WTC11 (cell line): ENCODE results near the gene EXD3. TPM values are rescaled to one million over a fixed set of nuclear protein-coding genes. Genes with fewer than 3 reads are reported as not detected.

Experiments
- ATAC-seq: fragments of 200-7000 bp; cut with Tn5 transposase; 2 replicates; pipeline ENCODE4 v1.10.0; 2021; ENCODE audit warnings: mild to moderate bottlenecking, moderate library complexity
- CTCF ChIA-PET: fragments of 300-600 bp; sonication (Branson Sonifier 250); formaldehyde crosslinking; loops from one replicate; lab custom pipeline; 2021; ENCODE audit warnings: antibody characterized with exemption; lab: Charles Lee
- POLR2A ChIA-PET: fragments of 350-600 bp; sonication (Branson Sonifier 250); formaldehyde crosslinking; loops from one replicate; lab custom pipeline; 2021; ENCODE audit warnings: antibody characterized with exemption; lab: Charles Lee
- DNase-seq: peaks from one replicate; pipeline ENCODE4 v3.0.0; 2021; ENCODE audit warnings: low spot score
- H3K27ac Mint-ChIP-seq: 2 replicates; pipeline ENCODE4 v1.8.0; 2021; ENCODE audit warnings: mixed read lengths
- H3K27me3 Mint-ChIP-seq: 2 replicates; pipeline ENCODE4 v1.8.0; 2021; ENCODE audit warnings: low read depth, mild to moderate bottlenecking, moderate library complexity, mixed read lengths
- H3K36me3 Mint-ChIP-seq: 2 replicates; pipeline ENCODE4 v1.8.0; 2021; ENCODE audit warnings: mixed read lengths
- H3K4me1 Mint-ChIP-seq: 2 replicates; pipeline ENCODE4 v1.8.0; 2022; ENCODE audit warnings: mixed read lengths
- H3K4me3 Mint-ChIP-seq: 2 replicates; pipeline ENCODE4 v1.8.0; 2021; ENCODE audit warnings: mild to moderate bottlenecking, moderate library complexity, mixed read lengths
- H3K9me3 Mint-ChIP-seq: 2 replicates; pipeline ENCODE4 v1.8.0; 2021; ENCODE audit warnings: mixed read lengths
- CREB1 ChIP-seq: sonication (generic); formaldehyde crosslinking; IDR thresholded peaks from 2 replicates; pipeline ENCODE4 v1.8.0; 2023; ENCODE audit warnings: mild to moderate bottlenecking, missing genetic modification reagents
- ELF4 ChIP-seq: sonication (generic); formaldehyde crosslinking; IDR thresholded peaks from 2 replicates; pipeline ENCODE4 v1.8.1; 2022; ENCODE audit warnings: low read depth, mild to moderate bottlenecking, moderate library complexity, missing genetic modification reagents
- HMGA2 ChIP-seq: fragments of 250-450 bp; sonication (Bioruptor Pico); IDR thresholded peaks from 2 replicates; pipeline ENCODE4 v1.4.0; 2021; ENCODE audit warnings: mild to moderate bottlenecking, moderate library complexity
- MXD4 ChIP-seq: fragments of 250-450 bp; sonication (Bioruptor Pico); IDR thresholded peaks from 2 replicates; pipeline ENCODE4 v1.8.0; 2021; ENCODE audit warnings: mild to moderate bottlenecking, moderate library complexity, borderline replicate concordance
- NFYB ChIP-seq: sonication (generic); formaldehyde crosslinking; conservative IDR thresholded peaks from 2 replicates; pipeline ENCODE4 v1.8.0; 2022; ENCODE audit warnings: low read depth, missing genetic modification reagents
- OVOL2 ChIP-seq: fragments of 250-450 bp; sonication (Bioruptor Pico); IDR thresholded peaks from 2 replicates; pipeline ENCODE4 v1.9.0; 2021; ENCODE audit warnings: mild to moderate bottlenecking, borderline replicate concordance
- RORB ChIP-seq: fragments of 250-450 bp; sonication (Bioruptor Pico); IDR thresholded peaks from 2 replicates; pipeline ENCODE4 v1.9.0; 2021; ENCODE audit warnings: mild to moderate bottlenecking
- SMAD3 ChIP-seq: sonication (generic); formaldehyde crosslinking; IDR thresholded peaks from 2 replicates; pipeline ENCODE4 v1.8.0; 2022; ENCODE audit warnings: missing genetic modification reagents, mild to moderate bottlenecking, borderline replicate concordance
- TEAD1 ChIP-seq: sonication (generic); formaldehyde crosslinking; IDR thresholded peaks from 2 replicates; pipeline ENCODE4 v1.8.0; 2022; ENCODE audit warnings: mild to moderate bottlenecking, missing genetic modification reagents
- ZBTB21 ChIP-seq: sonication (generic); formaldehyde crosslinking; IDR thresholded peaks from 2 replicates; pipeline ENCODE4 v1.8.1; 2023; ENCODE audit warnings: mild to moderate bottlenecking, missing genetic modification reagents, borderline replicate concordance
- ZNF317 ChIP-seq: sonication (generic); formaldehyde crosslinking; IDR thresholded peaks from 2 replicates; pipeline ENCODE4 v1.8.1; 2023; ENCODE audit warnings: low read depth, mild to moderate bottlenecking, moderate library complexity, missing genetic modification reagents, borderline replicate concordance
- total RNA-seq: library from RNA; stranded (reverse); gene quantifications from 3 replicates; pipeline ENCODE4 v1.2.3, GENCODE V29; 2021
- TF ChIP-seq, protein P1 (sequence below): fragments of 250-450 bp; sonication (Bioruptor Pico); IDR thresholded peaks from 2 replicates; pipeline ENCODE4 v2.1.2; 2022; ENCODE audit warnings: mild to moderate bottlenecking, moderate library complexity
- TF ChIP-seq, protein P2 (sequence below): fragments of 250-450 bp; sonication (Bioruptor Pico); IDR thresholded peaks from 2 replicates; pipeline ENCODE4 v1.9.0; 2021; ENCODE audit warnings: mild to moderate bottlenecking
- TF ChIP-seq, protein P3 (sequence below): sonication (generic); formaldehyde crosslinking; IDR thresholded peaks from 2 replicates; pipeline ENCODE4 v1.8.0; 2022; ENCODE audit warnings: missing genetic modification reagents
- TF ChIP-seq, protein P4 (sequence below): sonication (generic); formaldehyde crosslinking; IDR thresholded peaks from 2 replicates; pipeline ENCODE4 v1.8.0; 2023; ENCODE audit warnings: missing genetic modification reagents, mild to moderate bottlenecking, borderline replicate concordance
- TF ChIP-seq, protein P5 (sequence below): fragments of 250-450 bp; sonication (Bioruptor Pico); IDR thresholded peaks from 2 replicates; pipeline ENCODE4 v1.9.0; 2021; ENCODE audit warnings: mild to moderate bottlenecking
- TF ChIP-seq, protein P6 (sequence below): sonication (generic); formaldehyde crosslinking; IDR thresholded peaks from 2 replicates; pipeline ENCODE4 v1.8.1; 2022; ENCODE audit warnings: low read depth, mild to moderate bottlenecking, moderate library complexity, missing genetic modification reagents, borderline replicate concordance
- TF ChIP-seq, protein P7 (sequence below): sonication (generic); formaldehyde crosslinking; IDR thresholded peaks from 2 replicates; pipeline ENCODE4 v1.8.1; 2023; ENCODE audit warnings: mild to moderate bottlenecking, missing genetic modification reagents, moderate library complexity
- TF ChIP-seq, protein P8 (sequence below): sonication (generic); formaldehyde crosslinking; IDR thresholded peaks from 2 replicates; pipeline ENCODE4 v1.8.0; 2023; ENCODE audit warnings: missing genetic modification reagents

Gene EXD3
- total RNA-seq, 1 experiment from 2014 or later: 21.2 TPM

DNA sequence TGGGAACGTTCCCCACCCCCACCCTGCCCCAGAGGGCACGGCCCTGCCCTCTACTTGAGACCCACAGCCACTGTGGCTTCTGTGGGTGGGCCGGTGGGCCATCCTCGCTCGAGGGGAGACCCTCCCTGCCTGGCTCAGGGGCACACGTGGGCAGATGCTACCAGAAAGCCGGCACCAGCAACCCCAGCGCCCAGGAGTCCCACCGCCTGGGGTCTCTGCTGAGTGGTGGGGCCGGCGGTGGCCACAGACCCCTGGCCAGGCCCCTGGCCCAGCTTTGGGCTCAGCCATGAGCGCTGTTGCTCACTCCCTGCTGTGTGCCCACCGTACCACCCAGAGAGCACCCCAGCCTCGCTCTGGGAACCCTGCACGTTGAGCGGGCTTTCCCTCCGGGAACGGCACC is 104.4 kb downstream of the EXD3 start (continued):
- TF ChIP-seq, protein P1, sequence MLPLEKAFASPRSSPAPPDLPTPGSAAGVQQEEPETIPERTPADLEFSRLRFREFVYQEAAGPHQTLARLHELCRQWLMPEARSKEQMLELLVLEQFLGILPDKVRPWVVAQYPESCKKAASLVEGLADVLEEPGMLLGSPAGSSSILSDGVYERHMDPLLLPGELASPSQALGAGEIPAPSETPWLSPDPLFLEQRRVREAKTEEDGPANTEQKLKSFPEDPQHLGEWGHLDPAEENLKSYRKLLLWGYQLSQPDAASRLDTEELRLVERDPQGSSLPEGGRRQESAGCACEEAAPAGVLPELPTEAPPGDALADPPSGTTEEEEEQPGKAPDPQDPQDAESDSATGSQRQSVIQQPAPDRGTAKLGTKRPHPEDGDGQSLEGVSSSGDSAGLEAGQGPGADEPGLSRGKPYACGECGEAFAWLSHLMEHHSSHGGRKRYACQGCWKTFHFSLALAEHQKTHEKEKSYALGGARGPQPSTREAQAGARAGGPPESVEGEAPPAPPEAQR (CRISPR knock-in tag): no peak
- TF ChIP-seq, protein P2, sequence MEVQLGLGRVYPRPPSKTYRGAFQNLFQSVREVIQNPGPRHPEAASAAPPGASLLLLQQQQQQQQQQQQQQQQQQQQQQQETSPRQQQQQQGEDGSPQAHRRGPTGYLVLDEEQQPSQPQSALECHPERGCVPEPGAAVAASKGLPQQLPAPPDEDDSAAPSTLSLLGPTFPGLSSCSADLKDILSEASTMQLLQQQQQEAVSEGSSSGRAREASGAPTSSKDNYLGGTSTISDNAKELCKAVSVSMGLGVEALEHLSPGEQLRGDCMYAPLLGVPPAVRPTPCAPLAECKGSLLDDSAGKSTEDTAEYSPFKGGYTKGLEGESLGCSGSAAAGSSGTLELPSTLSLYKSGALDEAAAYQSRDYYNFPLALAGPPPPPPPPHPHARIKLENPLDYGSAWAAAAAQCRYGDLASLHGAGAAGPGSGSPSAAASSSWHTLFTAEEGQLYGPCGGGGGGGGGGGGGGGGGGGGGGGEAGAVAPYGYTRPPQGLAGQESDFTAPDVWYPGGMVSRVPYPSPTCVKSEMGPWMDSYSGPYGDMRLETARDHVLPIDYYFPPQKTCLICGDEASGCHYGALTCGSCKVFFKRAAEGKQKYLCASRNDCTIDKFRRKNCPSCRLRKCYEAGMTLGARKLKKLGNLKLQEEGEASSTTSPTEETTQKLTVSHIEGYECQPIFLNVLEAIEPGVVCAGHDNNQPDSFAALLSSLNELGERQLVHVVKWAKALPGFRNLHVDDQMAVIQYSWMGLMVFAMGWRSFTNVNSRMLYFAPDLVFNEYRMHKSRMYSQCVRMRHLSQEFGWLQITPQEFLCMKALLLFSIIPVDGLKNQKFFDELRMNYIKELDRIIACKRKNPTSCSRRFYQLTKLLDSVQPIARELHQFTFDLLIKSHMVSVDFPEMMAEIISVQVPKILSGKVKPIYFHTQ (CRISPR knock-in tag): no peak
- TF ChIP-seq RORB (CRISPR knock-in tag): no peak
- TF ChIP-seq ZBTB21 (CRISPR knock-in tag): no peak

DNA sequence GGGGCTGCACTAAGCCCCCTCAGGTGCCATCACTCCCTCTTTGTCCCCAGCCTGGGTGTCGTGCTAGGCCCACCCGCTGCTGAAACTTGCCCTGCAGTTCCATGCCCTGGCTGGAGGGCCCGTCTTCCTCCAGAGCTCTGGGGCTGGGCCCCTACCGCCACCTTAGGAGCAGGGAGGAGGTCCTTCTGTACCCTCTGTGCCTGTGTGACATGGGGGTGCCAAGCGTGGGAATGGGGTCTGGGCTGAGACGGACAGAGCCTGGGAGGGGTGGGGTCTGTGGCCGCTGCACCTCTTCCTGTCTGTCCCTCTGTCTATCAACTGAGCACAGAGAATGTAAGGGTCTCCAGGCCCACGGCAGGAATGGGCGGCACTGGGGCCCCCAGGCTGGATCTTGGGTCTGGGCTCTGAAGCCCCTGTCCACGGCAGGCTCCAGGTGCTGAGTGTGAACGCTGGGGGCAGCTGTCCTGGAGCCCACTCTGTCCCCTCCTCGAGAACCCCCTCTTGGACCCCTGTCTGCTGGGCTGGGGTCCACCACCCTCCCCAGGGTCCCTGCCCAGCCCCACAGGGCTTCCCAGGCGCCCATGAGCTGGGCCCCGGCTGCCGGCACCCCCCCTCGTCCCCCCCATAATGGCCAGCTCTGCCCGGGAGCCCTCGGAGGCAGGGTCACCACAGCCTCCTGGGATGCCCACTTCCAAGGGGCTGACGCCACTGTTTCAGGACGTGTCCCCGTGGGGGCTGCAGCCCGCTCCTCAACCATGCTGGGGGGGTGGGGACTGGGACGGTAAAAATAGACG is 105.0 kb downstream of the EXD3 start:
- H3K36me3 Mint-ChIP-seq: no peaks in the 10 kb centered on the region
- CTCF ChIA-PET: interaction anchor here (0.6 to 6.6 kb wide), 6 partner anchors 14 to 556 kb away, joined by 3 to 172 read pairs (median 6); partner anchors contain the start of gene NRARP

More for the DNA sequence above, 105.0 kb downstream of the EXD3 start:
- Mint-ChIP-seq H3K4me1 (peaks cover 7% of the 10 kb centered on the region; the same call in 1 of the 2 replicates), H3K27me3 (no peaks in the 10 kb centered on the region), H3K9me3 (no peaks in the 10 kb centered on the region), H3K4me3 (no peak overlapping the region), H3K27ac (no peak overlapping the region)
- ATAC-seq (no peak), DNase-seq (no peak)
- POLR2A ChIA-PET: interaction anchor here (0.6 to 1.6 kb wide), 2 partner anchors 16 to 120 kb away, joined by 4 to 10 read pairs; partner anchors contain the start of gene NRARP
- TF ChIP-seq SMAD3 (CRISPR knock-in tag) (no peak), ELF4 (CRISPR knock-in tag) (no peak), CREB1 (no peak), ZNF317 (CRISPR knock-in tag) (no peak), OVOL2 (no peak), TEAD1 (CRISPR knock-in tag) (no peak), MXD4 (CRISPR knock-in tag) (no peak), NFYB (CRISPR knock-in tag) (no peak), HMGA2 (no peak)
- TF ChIP-seq, protein P3, sequence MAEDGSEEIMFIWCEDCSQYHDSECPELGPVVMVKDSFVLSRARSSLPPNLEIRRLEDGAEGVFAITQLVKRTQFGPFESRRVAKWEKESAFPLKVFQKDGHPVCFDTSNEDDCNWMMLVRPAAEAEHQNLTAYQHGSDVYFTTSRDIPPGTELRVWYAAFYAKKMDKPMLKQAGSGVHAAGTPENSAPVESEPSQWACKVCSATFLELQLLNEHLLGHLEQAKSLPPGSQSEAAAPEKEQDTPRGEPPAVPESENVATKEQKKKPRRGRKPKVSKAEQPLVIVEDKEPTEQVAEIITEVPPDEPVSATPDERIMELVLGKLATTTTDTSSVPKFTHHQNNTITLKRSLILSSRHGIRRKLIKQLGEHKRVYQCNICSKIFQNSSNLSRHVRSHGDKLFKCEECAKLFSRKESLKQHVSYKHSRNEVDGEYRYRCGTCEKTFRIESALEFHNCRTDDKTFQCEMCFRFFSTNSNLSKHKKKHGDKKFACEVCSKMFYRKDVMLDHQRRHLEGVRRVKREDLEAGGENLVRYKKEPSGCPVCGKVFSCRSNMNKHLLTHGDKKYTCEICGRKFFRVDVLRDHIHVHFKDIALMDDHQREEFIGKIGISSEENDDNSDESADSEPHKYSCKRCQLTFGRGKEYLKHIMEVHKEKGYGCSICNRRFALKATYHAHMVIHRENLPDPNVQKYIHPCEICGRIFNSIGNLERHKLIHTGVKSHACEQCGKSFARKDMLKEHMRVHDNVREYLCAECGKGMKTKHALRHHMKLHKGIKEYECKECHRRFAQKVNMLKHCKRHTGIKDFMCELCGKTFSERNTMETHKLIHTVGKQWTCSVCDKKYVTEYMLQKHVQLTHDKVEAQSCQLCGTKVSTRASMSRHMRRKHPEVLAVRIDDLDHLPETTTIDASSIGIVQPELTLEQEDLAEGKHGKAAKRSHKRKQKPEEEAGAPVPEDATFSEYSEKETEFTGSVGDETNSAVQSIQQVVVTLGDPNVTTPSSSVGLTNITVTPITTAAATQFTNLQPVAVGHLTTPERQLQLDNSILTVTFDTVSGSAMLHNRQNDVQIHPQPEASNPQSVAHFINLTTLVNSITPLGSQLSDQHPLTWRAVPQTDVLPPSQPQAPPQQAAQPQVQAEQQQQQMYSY (CRISPR knock-in tag): no peak
- TF ChIP-seq, protein P4, sequence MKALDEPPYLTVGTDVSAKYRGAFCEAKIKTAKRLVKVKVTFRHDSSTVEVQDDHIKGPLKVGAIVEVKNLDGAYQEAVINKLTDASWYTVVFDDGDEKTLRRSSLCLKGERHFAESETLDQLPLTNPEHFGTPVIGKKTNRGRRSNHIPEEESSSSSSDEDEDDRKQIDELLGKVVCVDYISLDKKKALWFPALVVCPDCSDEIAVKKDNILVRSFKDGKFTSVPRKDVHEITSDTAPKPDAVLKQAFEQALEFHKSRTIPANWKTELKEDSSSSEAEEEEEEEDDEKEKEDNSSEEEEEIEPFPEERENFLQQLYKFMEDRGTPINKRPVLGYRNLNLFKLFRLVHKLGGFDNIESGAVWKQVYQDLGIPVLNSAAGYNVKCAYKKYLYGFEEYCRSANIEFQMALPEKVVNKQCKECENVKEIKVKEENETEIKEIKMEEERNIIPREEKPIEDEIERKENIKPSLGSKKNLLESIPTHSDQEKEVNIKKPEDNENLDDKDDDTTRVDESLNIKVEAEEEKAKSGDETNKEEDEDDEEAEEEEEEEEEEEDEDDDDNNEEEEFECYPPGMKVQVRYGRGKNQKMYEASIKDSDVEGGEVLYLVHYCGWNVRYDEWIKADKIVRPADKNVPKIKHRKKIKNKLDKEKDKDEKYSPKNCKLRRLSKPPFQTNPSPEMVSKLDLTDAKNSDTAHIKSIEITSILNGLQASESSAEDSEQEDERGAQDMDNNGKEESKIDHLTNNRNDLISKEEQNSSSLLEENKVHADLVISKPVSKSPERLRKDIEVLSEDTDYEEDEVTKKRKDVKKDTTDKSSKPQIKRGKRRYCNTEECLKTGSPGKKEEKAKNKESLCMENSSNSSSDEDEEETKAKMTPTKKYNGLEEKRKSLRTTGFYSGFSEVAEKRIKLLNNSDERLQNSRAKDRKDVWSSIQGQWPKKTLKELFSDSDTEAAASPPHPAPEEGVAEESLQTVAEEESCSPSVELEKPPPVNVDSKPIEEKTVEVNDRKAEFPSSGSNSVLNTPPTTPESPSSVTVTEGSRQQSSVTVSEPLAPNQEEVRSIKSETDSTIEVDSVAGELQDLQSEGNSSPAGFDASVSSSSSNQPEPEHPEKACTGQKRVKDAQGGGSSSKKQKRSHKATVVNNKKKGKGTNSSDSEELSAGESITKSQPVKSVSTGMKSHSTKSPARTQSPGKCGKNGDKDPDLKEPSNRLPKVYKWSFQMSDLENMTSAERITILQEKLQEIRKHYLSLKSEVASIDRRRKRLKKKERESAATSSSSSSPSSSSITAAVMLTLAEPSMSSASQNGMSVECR (CRISPR knock-in tag): no peak
- TF ChIP-seq, protein P5, sequence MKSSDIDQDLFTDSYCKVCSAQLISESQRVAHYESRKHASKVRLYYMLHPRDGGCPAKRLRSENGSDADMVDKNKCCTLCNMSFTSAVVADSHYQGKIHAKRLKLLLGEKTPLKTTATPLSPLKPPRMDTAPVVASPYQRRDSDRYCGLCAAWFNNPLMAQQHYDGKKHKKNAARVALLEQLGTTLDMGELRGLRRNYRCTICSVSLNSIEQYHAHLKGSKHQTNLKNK (CRISPR knock-in tag): no peak
- TF ChIP-seq, protein P6, sequence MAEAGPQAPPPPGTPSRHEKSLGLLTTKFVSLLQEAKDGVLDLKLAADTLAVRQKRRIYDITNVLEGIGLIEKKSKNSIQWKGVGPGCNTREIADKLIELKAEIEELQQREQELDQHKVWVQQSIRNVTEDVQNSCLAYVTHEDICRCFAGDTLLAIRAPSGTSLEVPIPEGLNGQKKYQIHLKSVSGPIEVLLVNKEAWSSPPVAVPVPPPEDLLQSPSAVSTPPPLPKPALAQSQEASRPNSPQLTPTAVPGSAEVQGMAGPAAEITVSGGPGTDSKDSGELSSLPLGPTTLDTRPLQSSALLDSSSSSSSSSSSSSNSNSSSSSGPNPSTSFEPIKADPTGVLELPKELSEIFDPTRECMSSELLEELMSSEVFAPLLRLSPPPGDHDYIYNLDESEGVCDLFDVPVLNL (CRISPR knock-in tag): no peak
- TF ChIP-seq, protein P7, sequence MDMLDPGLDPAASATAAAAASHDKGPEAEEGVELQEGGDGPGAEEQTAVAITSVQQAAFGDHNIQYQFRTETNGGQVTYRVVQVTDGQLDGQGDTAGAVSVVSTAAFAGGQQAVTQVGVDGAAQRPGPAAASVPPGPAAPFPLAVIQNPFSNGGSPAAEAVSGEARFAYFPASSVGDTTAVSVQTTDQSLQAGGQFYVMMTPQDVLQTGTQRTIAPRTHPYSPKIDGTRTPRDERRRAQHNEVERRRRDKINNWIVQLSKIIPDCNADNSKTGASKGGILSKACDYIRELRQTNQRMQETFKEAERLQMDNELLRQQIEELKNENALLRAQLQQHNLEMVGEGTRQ: no peak
- TF ChIP-seq, protein P8, sequence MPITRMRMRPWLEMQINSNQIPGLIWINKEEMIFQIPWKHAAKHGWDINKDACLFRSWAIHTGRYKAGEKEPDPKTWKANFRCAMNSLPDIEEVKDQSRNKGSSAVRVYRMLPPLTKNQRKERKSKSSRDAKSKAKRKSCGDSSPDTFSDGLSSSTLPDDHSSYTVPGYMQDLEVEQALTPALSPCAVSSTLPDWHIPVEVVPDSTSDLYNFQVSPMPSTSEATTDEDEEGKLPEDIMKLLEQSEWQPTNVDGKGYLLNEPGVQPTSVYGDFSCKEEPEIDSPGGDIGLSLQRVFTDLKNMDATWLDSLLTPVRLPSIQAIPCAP: no peak
